NCI-H1105 treated with DMSO at 0.1 percent for 48 hours (cell line): ENCODE data around the gene HIC1.

Source experiments
- DNase-seq: peaks from one replicate; lab custom pipeline; 2025; lab: John Stamatoyannopoulos, UW

Gene HIC1

DNA sequence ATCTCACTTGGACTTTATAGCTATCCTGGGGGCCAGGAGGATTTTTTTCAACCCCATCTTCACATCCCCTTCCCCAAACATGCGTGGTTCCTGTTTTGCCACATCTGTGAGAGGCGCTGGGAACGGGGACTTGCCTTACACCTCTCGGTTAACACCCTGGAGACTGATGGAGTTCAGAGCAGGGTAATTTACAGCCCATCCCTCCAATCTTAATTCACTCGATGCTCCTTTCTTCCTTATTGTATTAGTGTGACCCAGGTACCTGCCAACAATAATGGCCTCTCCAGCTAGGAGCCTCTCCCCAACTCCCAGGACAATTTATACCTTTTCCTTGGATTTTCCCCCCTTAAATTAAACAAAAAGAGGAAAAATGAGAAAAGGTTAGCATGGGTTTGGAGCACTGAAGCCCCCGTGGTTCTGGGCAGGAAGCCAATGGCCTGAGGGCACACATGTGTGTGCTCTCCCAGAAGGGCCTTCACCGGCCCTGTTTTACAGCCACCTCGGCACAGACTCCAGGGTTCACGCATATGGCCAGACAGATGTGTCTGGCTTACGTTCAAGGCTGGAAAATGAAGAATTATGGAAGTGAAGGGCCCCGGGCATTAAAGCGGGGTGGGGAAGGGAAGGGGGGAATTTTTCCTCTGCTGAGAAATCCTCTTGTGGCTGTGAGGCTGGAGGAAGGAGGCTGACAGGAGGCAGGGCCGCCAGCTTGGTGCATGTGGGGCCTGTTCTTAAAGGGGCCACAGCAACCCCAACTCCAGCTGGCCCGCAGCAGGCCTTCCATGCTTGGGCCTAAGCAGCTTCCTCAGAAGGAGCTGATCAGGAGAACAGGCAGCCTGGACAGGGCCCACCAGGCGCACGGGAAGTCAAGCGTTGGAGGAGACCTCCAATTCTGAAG is 21.4 kb downstream of the HIC1 start:
- DNase-seq: no peak

DNA sequence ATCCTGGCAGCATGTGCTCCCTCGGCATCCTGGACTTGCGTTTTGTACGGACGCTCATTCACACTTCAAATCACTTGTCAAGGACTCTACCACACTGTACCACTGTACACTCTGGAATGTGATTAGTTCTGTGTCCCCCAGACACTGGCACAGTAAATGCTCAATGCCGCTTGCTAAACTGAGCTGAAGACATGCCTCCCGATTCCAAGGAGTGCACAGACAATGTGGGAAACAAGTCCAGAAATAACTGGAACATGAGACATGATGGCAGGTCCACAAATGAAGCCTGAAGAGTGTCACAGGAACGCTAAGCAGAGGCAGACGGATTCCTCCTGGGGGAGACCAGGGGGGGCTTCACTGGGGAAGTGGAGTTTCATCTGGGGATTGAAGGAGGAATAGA is 22.1 kb downstream of the HIC1 start:
- no peak for DNase-seq

DNA sequence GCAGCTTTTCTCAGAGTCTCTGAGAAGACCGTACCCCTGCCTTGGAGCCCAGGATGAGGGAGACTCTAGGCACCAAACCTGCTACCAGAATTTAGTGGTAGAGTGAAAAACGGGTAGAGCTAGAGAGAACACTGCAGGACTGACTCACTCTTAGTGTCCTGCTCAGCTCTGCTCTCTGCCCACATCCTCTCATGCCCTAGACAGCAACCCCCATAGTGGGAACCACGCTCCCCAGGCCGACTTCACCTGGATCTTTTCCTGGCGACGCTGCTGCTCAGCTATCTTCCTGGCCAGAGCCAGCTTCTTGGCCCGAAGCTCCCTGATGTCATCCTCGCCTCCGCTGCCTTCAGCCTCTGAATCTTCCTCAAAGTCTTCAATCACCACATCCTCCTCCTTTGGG is 26.7 kb downstream of the HIC1 start:
- DNase-seq: no peak

DNA sequence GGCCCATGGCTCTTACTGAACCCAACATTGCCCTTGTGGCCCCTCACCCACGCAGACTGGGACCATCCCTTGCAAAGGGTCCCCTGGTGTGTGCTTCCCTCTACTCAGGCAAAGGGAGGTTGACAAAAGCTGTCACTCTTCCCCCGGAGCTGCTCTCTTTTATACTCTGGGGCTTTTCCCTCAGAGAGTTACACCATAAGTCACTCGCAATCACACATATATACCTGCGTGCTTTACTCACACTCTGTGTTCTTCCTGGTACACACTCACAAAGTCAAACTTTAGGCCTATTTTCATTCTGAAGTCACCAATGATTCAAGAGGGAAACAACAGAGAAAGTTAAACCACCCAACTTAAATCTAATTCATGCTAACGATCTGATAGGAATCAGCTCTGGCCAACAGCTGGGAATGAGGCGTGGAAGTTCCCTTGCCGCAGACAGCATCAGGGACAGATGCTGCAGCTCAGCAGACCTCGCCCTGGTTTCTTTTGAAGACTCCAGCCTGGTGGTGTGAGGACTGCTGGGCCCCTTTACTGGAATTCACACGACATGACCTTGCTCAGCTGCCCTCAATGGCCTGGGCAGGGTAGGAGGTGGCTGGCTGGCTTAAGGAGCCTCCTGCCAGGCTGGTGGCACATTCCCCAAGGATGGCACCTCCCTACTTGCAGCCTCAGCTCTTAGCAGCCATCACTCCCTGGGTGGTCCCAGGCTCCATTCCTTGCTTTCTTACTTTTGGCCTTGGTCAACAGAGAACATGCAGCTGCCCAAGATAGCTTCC is 27.3 kb downstream of the HIC1 start:
- no peak for DNase-seq

DNA sequence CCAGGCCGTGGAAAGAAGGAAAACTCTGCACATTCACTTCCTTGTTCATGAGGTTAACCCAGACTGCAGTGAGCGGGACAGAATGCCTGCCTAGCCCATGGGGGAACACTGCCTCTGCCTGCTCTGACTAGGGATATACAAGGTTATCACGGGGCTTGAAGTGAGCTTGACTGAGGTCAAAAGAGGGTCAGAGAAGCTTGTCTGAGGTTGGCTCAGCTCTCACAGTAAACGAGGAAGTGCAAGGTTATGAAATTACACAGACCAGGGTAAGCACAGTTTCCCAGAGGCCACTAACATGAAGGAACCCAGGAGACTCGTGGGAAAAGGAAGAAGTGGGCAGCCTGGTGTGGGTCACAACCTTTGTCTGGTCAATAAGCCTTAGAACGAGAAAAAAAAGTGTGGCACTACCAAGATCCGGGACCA is 28.7 kb downstream of the HIC1 start:
- no peak for DNase-seq

DNA sequence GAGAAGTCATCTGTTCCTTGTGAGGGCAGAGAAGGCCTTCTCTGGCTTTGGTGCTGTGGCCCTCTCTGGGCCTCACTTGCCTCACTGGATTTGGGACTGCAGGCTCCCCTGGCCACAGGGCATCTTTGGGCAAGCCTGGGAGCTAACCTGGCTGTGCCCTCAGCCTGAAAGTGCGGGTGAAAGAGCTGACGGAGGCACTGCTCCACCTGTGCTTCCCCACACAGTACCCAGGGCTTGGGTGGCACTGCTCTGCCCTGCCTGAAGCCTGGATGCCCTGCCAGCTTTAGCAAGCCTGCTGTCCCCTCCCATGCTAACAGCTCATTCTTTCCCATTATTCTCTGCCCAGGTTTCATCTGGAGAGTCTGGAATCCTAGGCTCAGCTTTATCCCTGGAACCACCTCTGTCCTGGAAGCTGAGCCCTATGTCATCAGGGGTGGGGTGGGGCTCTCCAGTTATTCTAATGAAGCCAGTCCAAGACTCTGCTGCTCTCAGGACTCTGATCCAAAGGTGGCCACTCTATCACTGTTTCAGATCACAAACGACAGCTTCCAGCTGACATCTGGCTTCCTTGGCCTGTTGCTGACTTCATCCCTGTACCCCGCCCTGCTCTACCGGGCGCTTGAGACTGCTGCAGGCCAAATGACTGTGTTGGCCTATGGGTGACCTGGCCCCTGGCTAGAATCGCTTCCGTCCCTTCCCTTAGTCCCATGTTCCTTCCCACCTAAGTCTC is 29.3 kb downstream of the HIC1 start:
- no peak for DNase-seq

DNA sequence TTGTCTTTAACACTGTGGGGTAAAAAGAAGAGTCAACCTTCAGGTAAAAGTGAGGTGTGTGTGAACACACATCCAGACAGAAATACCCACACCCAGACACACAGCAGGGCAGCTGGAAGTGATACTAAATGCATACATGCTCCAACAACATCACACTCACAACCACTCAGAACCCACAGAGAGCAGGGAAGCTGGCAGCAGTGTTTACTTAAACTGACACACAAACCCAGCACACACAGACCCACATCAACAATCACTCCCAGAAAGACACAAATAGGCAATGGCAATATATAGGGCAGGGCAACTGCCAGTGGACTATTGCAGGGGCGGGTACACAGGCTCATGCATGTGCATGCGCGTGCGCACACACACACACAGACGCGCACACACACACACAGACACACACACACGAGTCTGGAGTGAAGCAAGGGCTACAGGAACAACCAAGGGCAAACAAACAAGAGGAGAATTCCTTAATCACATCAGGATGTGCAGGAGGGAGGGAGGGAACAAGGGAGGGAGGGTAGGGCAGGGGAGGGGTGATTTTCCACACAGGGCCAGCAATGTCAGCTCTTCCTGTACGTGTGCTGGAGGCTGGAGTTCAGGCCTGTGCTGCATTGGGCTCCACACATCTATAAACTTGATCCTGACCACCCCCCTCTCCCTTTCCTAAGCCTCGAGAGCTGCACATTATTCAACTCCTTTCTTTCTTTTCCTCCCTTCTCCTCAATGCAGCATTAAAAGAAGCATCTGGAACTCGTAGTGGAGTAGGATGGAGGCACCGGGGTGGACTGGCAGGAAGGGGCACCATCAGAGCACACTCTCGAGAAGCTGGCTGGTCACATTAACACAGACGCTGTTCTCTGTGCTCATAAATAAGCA is 30.1 kb downstream of the HIC1 start:
- DNase-seq: no peak

DNA sequence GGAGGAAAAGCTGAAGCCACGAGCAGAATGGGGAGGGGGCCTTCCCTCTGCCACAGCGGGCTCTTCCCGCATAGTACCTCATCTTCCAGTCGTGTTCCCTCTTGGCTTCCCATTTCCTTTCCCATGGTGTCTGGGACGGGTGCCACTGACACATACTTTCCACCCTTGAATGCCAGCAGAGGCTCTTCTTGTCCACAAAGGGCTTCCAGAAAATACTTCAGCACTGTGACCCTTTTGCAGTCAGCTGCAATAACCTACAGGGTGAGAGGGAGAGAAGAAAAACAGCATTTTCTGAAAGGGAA is 30.7 kb downstream of the HIC1 start:
- no peak for DNase-seq

DNA sequence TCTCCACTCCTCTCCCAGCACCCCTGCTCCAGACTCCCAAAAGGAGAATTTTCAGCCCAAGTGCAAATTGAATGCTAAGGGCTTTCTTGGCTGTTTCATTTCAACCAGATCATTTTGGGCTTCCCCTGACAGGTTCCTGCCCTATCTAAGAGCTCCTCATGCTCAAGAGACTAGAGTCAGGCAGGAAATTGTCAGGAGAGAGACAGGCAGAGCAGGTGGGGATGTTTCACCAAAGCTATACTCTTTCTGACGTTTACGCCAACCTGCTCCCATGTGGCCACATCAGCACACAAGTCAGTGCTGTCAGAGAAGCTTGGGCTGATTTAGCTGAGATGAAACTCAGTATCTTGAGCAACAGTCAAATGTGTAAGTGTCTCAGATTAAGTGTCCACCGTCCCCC is 31.4 kb downstream of the HIC1 start:
- DNase-seq: no peak

DNA sequence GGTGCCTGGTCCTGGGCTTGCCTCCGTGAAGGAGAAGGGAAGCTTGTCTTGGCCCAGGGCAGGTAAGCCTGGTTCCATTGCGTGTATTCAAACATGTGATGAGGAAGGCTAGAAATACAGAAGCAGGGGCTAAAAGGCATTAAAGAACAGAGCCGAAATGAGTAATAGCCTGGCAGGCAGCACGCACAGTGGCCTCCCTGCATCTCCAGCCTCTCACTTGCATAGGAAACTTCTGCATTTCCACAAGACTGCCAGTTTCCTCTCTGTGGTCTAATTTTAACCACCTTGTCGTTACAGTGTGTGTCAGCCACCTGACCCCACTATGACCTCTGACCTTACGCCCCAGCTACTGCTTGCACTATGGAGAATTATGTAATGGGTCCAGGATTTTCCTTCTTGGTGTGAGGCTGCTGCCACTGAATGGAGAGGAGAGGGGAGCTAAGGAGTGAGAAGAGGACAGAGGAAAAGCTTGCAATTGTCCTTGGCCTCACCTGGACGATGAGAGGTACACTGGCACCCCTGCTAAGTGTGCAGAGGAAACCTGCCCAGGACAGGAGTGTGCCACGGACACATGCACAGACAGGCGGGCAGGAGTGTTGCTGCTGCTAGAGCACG is 32.8 kb downstream of the HIC1 start:
- no peak for DNase-seq

DNA sequence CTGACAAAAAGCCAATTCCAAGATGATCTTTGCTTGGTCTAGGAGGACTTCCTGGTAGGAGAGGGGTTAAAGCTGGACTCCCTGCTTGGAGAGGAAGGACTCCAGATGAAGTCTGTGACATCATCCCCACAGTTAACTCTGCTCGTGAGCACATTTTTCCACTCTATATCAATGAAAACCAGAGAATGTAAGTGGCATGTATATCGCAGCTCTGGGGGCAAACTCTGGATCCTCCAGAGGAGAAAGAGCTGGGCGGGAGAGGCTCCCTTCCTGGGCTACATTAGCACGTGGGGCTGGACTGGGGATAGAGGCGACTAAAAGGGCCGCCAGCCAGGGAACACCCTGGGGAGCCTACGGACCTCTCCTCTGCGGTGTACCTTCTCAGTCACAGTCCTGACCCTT is 34.1 kb downstream of the HIC1 start:
- DNase-seq: no peak

DNA sequence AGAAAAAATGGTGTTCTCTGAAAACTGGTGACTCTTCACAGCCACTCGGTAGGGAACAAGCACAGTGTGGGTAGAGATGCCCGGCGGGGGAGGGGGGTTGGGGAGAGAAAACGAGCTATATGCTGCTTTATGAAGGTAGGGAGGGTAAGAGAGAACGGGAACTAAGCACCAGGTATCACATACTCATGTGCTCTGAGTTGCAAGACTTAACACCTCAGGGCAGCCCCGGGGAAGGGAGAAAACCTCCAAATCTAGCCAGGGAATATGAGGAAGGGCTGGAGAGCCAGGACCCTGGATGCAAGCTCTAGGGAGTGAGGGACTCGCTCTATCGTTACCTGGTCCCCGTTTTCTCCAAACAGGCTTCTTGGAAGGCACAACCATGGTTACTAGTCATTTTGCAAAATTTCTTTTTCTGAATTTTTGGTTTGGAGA is 35.3 kb downstream of the HIC1 start:
- no peak for DNase-seq

DNA sequence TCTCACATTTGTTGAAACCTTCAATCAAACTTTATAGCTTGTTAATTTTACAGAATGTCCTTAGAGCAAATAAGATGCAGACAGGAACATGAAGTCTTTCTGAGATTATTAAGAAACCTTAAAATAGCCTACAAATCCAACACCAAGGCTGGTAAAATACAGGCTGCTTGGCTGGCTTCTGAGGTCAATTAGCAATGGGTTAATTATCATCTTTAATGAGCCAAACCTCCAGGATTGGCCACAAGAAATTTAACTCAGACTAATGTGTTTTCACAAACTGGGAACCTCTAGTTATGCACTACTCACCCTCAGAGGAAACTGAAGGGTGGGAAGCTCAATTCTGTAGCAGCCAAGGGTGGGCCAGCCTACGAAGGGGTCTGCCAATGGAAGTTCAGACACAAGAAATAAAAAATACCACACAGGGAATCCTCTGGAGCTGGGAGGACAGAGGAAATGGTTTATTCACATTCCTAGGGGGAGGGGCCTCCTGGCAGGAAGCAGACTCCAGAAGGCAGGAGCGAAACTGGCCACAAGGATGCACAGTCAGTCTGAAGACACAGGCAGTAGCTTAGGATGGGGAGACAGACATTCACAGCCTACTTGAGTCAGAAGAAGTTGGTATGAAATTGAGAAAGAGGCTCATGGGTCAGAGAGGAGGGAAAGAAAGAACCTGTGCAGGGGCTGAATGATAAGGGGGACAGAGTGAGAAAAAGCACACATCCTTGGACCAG is 36.1 kb downstream of the HIC1 start:
- DNase-seq: no peak

DNA sequence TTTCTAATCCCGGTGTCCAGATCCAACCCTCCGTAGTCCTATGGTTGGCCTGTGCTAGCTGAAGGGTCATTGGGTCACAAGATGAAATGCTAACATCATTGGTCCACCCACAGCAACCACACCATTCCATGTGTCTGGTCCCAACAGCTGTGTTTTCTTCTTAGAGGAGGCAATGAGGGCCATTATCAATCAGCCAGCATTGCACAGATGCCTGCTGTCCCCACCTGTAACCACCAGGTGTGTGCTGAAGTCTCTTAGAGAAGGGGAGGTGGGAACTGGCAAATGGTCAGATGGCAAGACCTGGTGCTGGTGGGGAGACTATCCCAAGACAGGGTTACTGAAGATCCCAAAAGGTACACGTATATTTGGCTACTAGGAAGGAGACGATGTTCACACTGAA is 37.4 kb downstream of the HIC1 start:
- no peak for DNase-seq

DNA sequence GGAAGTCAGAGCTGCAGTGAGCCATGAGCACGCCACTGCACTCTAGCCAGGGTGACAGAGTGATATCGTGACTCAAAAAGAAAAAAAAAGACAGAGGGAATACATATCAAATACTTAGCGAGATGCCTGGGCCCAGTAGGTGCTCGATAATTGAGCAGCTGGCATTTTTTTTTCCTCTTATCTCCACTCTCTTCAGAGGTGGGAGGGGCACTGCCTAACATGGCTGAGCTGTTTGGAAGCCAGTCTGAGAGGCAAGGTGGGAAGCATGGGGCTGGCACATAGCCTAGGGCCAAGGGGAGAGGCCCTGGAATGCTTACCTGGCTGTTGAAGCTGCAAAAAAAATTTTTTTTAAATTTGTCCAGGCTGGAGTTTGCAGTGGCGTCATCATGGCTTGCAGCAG is 38.4 kb downstream of the HIC1 start:
- peak; percentile 6 for DNase-seq

DNA sequence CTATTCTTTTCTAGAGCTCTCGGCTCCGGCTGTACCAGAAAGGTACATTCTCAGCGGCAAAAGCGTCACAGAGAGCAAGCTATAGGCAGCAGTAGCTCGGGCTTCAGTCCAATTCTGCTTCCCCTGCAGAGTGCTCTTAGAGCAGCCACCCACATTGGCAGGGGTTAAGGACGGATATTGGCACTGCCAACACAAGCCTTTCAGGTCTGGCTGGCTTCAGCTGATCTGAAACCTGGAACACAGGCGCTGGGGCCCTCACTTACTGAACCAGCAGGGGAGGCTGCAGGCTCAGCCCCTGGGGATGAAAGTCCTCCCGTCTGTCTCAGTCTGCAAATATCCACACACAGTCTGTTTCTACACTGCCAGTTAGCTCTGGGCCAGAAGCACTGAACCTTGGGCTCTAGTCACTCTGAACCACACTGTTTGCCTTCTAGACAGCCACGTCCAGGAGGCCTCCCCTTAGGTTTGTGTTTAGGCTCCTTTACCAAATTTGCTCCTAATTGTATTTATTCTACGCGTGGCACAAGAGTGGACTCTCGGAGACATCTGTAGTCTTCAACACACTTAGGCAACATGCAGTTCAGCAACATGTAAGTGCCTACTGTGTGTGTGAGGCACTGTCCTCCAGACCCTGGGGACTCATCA is 40.1 kb downstream of the HIC1 start:
- peak; percentile 4 for DNase-seq

DNA sequence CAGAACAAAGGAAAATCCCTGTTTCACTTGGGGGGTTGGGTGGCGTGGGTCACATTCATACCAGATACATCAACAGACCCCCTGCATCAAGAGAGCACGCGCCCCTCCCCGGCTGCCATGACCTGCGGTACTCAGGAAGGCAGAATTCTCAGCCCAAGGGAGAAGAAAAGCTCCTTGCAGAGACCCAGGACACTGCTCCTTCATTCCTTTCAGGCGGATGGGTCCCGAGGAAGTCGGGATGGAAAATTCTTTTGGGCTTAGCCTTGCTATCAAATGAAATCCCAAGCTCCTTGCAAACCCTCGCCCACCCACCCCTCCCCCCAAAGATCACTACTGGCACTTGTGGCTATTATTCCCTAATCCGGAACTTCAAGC is 40.6 kb downstream of the HIC1 start:
- no peak for DNase-seq

DNA sequence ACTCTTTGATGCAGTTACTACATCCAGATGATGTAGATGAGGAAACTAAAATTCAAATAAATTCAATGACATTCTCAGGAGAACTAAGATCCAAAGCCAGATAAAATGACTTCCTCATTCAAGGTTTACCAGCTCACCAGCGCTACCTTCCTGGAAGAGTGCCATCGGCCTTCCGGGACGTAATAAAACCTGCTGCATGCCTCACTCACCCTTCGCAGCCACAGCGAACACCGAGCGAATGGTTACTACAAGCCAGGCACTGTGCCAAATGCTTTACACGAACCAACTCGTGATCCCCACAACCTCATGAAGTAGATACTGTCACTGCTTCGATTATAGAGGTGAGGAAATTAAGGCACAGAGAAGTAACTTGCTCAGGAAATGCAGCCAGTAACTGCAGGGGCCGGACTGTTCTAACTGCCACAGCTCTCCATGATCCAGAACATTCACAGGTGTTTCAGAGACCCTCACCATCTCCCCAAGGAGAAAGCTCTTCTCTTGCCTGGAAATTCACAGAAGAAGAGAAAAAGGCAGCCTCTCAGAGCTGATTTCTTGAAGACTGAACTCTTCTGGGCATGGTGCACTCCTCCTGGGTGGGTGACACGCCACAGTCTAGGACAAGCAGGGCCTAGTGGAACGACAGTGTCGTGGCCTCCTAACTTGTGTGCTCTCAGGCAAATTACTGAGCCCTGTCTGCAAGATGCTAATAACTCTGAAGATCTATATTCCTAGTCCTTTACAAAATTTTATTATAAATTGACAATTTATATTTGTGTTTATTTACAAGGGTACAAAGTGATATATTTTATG is 46.8 kb downstream of the HIC1 start:
- peak; percentile 79 for DNase-seq
